ENCODE data around the gene ADA. TPM values are rescaled to one million over a fixed set of nuclear protein-coding genes. Genes with fewer than 3 reads are reported as not detected.

ADA gene
- total and polyA plus RNA-seq, 8 donors, result 2.3 to 165 (median 40.3) TPM

GRCh38 chr20:44619294-44619693 lies 32.2 kb downstream of the ADA start:
- 93 to 95% (median 94%) methylated on average over 7 of the region's 7 CpGs for WGBS, 5 donors
- intact Hi-C loops (cut with DNase I; ENCODE audit: low total_unique reads), result loop anchor here (10.0 kb wide), 2 partner anchors 234 to 404 kb away; partner anchors contain the start of gene OSER1
- TF ChIP-seq EP300 (IDR thresholded peaks at IDR 0.05), result no peak
- no peak for TF ChIP-seq POLR2AphosphoS5 (IDR thresholded peaks at IDR 0.05)
- TF ChIP-seq POLR2A (IDR thresholded peaks at IDR 0.05), result no peak
- TF ChIP-seq CTCF (IDR thresholded peaks at IDR 0.05), result no peak

GRCh38 chr20:44618318-44618731 lies 33.2 kb downstream of the ADA start:
- intact Hi-C loops (cut with DNase I; ENCODE audit: low total_unique reads), result loop anchor here (10.0 kb wide), 2 partner anchors 234 to 404 kb away; partner anchors contain the start of gene OSER1
- Histone ChIP-seq H3K4me1 (peaks cover 25 to 58% (median 34%) of the 10 kb centered on the region in 4 donors), H3K27me3 (no peaks in the 10 kb centered on the region), H3K27ac (peak overlapping the region; percentile 1 to 71 (median 44)), H3K4me3 (no peak overlapping the region), H3K9me3 (no peaks in the 10 kb centered on the region), H3K36me3 (peaks cover 66 to 100% (median 99%) of the 10 kb centered on the region in 4 donors)
- TF ChIP-seq CTCF (IDR thresholded peaks at IDR 0.05), result no peak
- no peak for TF ChIP-seq POLR2A (IDR thresholded peaks at IDR 0.05)
- TF ChIP-seq EP300 (IDR thresholded peaks at IDR 0.05), result no peak
- TF ChIP-seq POLR2AphosphoS5 (IDR thresholded peaks at IDR 0.05), result no peak
- peak in 1 of 2 donors; percentile 69 for DNase-seq
- WGBS, 5 donors, result 25 to 58% (median 43%) methylated on average over 13 to 14 of the region's 14 CpGs

More at GRCh38 chr20:44619294-44619693, 32.2 kb downstream of the ADA start:
- H3K4me3 ChIP-seq, result no peak overlapping the region
- DNase-seq, result no peak
- H3K36me3 ChIP-seq, result peaks cover 60 to 99% (median 98%) of the 10 kb centered on the region in 4 donors
- no peaks in the 10 kb centered on the region for H3K9me3 ChIP-seq
- peaks cover 25 to 49% (median 33%) of the 10 kb centered on the region in 4 donors for H3K4me1 ChIP-seq
- H3K27ac ChIP-seq, result no peak overlapping the region
- H3K27me3 ChIP-seq, result no peaks in the 10 kb centered on the region

GRCh38 chr20:44616604-44616964 lies 34.9 kb downstream of the ADA start:
- intact Hi-C loops (cut with DNase I; ENCODE audit: low total_unique reads), result loop anchor here (10.0 kb wide), 2 partner anchors 232 to 402 kb away; partner anchors contain the start of gene OSER1
- TF ChIP-seq POLR2A (IDR thresholded peaks at IDR 0.05), result no peak
- TF ChIP-seq POLR2AphosphoS5 (IDR thresholded peaks at IDR 0.05), result peak in 1 of 3 donors; percentile 15
- Histone ChIP-seq H3K4me3 (no peak overlapping the region), H3K9me3 (no peaks in the 10 kb centered on the region), H3K27me3 (no peaks in the 10 kb centered on the region), H3K4me1 (peaks cover 25 to 59% (median 34%) of the 10 kb centered on the region in 4 donors), H3K36me3 (peaks cover 52 to 85% (median 84%) of the 10 kb centered on the region in 4 donors), H3K27ac (peak overlapping the region; percentile 5 to 71 (median 66))
- DNase-seq, result peak in 1 of 2 donors; percentile 46
- 41 to 73% (median 56%) methylated on average over 4 to 14 of the region's 14 CpGs for WGBS, 5 donors

- no peak for TF ChIP-seq EP300 (IDR thresholded peaks at IDR 0.05)
- TF ChIP-seq CTCF (IDR thresholded peaks at IDR 0.05), result no peak
- TF ChIP-seq POLR2AphosphoS5 (IDR thresholded peaks at IDR 0.05), result no peak
- TF ChIP-seq POLR2A (IDR thresholded peaks at IDR 0.05), result no peak
- Histone ChIP-seq H3K36me3 (peaks cover 52 to 79% (median 79%) of the 10 kb centered on the region in 4 donors), H3K4me1 (peaks cover 26 to 62% (median 34%) of the 10 kb centered on the region in 4 donors), H3K27ac (peak overlapping the region; percentile 5 to 71 (median 66)), H3K4me3 (no peak overlapping the region), H3K27me3 (no peaks in the 10 kb centered on the region), H3K9me3 (no peaks in the 10 kb centered on the region)
- intact Hi-C loops (cut with DNase I; ENCODE audit: low total_unique reads), result loop anchor here (10.0 kb wide), 2 partner anchors 231 to 401 kb away; partner anchors contain the start of gene OSER1
- DNase-seq, result no peak
- WGBS, 5 donors, result 80 to 87% (median 85%) methylated on average over 12 to 14 of the region's 14 CpGs
Measured at GRCh38 chr20:44615876-44616603, 35.5 kb downstream of the ADA start.
